Breast epithelium (tissue), 4 donors: ENCODE results near the gene CLEC4F. TPM values are rescaled to one million over a fixed set of nuclear protein-coding genes. Genes with fewer than 3 reads are reported as not detected.

ENCODE experiments used
- DNase-seq, 2 donors: peaks; one replicate each; pipeline ENCODE4 v3.0.0-alpha.2; 2019; ENCODE audit warnings: low spot score in 2 of 2
- H3K27ac ChIP-seq, 2 donors: fragments of 200-600 bp; sonication (generic) in 1 of 2; one replicate each; pipeline ENCODE4 v1.5.1; 2016 to 2019; ENCODE audit warnings: mild to moderate bottlenecking in 1 of 2
- H3K27me3 ChIP-seq, 2 donors: fragments of 200-600 bp; sonication (generic) in 1 of 2; one replicate each; pipeline versions ENCODE4 v1.5.1 to v1.6.0; 2017 to 2019; ENCODE audit warnings: control low read depth in 1 of 2, mild to moderate bottlenecking in 1 of 2
- H3K36me3 ChIP-seq: fragments of 200-600 bp; one replicate; pipeline ENCODE4 v1.5.1; 2019
- H3K4me1 ChIP-seq, 2 donors: fragments of 200-600 bp; sonication (generic); one replicate each; pipeline ENCODE4 v1.5.1; 2016 to 2019; ENCODE audit warnings: control low read depth in 1 of 2
- H3K4me3 ChIP-seq, 3 donors: fragments of 200-600 bp; sonication (generic); 1 replicate in 2 of 3; 2 replicates in 1 of 3; pipeline ENCODE4 v1.5.1; 2016 to 2019; ENCODE audit warnings: mild to moderate bottlenecking in 3 of 3, moderate library complexity in 2 of 3
- H3K9me3 ChIP-seq, 2 donors: fragments of 200-600 bp; sonication (generic) in 1 of 2; one replicate each; pipeline ENCODE4 v1.5.1; 2016 to 2019; ENCODE audit warnings: control low read depth in 1 of 2
- POLR2A ChIP-seq: fragments of 450-650 bp; IDR thresholded peaks from one replicate; pipeline ENCODE4 v1.6.1; 2016; ENCODE audit warnings: antibody characterized with exemption, mild to moderate bottlenecking, moderate library complexity
- POLR2AphosphoS5 ChIP-seq, 3 donors: sonication (generic); formaldehyde crosslinking; IDR thresholded peaks; one replicate each; pipeline ENCODE4 v1.6.1; 2017; ENCODE audit warnings: antibody characterized with exemption in 3 of 3
- intact Hi-C: fragments of 100-400 bp; cut with DNase I; formaldehyde crosslinking; loops from one replicate; pipeline ENCODE4 v1.15.1; 2023; ENCODE audit warnings: low total_unique reads
- total RNA-seq, 3 donors: library from RNA; depleted of rRNA; stranded (reverse); fragments of >200 nt; gene quantifications; one replicate each; pipeline ENCODE4 v1.1.0, GENCODE V29; 2016
- TF ChIP-seq, protein P1 (sequence below), 3 donors: fragments of 450-650 bp; IDR thresholded peaks; one replicate each; pipeline ENCODE4 v1.5.1; 2016 to 2017; ENCODE audit warnings: antibody characterized with exemption in 3 of 3, mild to moderate bottlenecking in 3 of 3, moderate library complexity in 3 of 3

Gene CLEC4F, protein sequence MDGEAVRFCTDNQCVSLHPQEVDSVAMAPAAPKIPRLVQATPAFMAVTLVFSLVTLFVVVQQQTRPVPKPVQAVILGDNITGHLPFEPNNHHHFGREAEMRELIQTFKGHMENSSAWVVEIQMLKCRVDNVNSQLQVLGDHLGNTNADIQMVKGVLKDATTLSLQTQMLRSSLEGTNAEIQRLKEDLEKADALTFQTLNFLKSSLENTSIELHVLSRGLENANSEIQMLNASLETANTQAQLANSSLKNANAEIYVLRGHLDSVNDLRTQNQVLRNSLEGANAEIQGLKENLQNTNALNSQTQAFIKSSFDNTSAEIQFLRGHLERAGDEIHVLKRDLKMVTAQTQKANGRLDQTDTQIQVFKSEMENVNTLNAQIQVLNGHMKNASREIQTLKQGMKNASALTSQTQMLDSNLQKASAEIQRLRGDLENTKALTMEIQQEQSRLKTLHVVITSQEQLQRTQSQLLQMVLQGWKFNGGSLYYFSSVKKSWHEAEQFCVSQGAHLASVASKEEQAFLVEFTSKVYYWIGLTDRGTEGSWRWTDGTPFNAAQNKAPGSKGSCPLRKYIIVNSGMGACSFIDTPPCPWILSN
- total RNA-seq, result under 1 TPM in 1 of 3 donors, not detected in 2; 0.88 TPM

DNA sequence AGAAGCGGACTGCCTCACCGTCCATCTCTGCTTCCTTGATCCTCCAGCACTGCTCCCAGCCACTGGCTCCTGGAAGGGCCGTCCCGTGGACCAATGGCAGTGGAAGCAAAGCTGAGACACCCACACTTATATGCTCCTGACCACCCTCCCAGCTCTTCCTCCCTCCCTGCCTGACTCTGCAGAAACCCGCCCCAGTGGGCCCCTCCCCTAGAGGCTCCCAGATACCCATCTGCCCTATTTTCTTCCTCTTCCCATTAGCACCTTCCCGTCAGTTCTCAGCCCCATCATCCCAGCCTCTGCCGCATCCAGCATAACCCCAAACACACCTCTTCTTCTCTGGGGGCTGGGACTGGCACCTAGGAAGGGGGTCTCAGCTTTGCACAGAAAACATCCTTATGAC lies at the start of gene CLEC4F:
Gene CLEC4F (minus strand): TSS at position 101 of the 400 bp plus-strand sequence. CDS start 76 bp downstream, at position 25.
- Histone ChIP-seq H3K4me1 (no peaks in the 10 kb centered on the region), H3K9me3 (no peaks in the 10 kb centered on the region), H3K27me3 (no peaks in the 10 kb centered on the region), H3K36me3 (no peaks in the 10 kb centered on the region), H3K4me3 (no peak within 1 kb of the TSS), H3K27ac (no peak within 1 kb of the TSS)
- no peak for DNase-seq
- TF ChIP-seq, protein P1, sequence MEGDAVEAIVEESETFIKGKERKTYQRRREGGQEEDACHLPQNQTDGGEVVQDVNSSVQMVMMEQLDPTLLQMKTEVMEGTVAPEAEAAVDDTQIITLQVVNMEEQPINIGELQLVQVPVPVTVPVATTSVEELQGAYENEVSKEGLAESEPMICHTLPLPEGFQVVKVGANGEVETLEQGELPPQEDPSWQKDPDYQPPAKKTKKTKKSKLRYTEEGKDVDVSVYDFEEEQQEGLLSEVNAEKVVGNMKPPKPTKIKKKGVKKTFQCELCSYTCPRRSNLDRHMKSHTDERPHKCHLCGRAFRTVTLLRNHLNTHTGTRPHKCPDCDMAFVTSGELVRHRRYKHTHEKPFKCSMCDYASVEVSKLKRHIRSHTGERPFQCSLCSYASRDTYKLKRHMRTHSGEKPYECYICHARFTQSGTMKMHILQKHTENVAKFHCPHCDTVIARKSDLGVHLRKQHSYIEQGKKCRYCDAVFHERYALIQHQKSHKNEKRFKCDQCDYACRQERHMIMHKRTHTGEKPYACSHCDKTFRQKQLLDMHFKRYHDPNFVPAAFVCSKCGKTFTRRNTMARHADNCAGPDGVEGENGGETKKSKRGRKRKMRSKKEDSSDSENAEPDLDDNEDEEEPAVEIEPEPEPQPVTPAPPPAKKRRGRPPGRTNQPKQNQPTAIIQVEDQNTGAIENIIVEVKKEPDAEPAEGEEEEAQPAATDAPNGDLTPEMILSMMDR (IDR thresholded peaks at IDR 0.05), result no peak
- no peak for TF ChIP-seq POLR2A
- no peak for TF ChIP-seq POLR2AphosphoS5 (IDR thresholded peaks at IDR 0.05)
- intact Hi-C loops, result no loop called here

DNA sequence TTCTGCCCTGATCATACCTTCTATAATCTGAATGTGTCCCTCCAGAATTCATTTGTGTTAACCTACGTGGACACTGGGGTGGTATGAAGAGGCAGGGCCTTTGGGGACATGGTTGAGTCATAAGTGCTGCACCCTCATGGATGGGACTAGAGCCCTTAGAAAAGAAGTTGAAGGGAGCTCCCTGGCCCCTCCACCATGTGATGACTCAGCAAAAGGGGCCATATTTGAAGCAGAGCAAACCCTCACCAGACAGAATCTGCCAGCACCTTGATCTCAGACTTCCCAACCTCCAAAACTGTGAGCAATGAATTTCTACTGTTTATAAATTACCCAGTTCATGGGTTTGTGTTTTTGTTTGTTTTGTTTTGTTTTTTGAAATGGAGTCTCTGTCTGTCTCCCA lies 48.6 kb upstream of the CLEC4F start:
- Histone ChIP-seq H3K4me1 (no peaks in the 10 kb centered on the region), H3K36me3 (no peaks in the 10 kb centered on the region), H3K9me3 (no peaks in the 10 kb centered on the region), H3K27ac (no peak overlapping the region), H3K27me3 (no peaks in the 10 kb centered on the region), H3K4me3 (no peak overlapping the region)
- intact Hi-C loops, result no loop called here
- no peak for DNase-seq
- TF ChIP-seq POLR2A, result no peak
- TF ChIP-seq, protein P1 (IDR thresholded peaks at IDR 0.05), result no peak
- TF ChIP-seq POLR2AphosphoS5 (IDR thresholded peaks at IDR 0.05), result no peak

DNA sequence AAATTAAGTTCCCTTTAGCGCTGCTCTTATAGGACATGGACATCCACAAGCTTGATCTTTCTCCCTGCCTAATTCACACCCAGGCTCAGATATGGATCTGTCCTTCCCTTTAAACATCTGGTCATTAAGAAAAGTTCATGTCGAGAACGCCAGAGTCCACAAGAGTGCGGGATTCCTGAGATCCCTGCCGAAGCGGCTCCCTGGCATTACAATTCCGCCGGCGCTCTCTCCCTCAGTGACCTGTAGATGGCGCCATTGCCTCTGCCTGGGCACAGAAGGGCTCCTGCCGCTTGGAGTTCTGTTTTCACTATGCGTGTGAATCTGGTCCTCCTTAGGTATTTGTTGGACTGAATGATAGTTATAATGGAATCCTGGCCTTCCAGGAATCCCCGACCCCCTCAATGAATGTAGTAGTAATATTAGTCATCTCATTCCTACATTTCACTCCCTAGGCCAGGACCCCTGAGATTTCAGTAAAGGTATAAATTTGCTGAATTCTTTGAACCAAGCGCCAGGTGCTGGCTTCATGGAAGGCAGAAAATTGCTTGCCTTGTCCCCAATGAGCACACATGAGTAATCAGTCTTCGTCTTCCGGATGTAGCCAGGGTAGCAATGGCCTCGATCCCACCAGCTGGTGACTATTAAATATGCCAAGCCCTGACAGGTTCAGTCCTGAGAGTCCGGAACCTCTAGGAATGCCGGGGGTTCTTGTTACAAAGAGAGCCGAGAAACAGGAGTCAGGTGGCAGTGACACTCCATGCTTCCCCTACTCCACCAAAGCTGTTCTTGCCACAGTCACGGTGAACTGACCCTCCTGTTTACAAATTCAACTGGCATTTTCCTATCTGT lies 41.6 kb upstream of the CLEC4F start:
- H3K9me3 ChIP-seq, result no peaks in the 10 kb centered on the region
- no peaks in the 10 kb centered on the region for H3K4me1 ChIP-seq
- H3K27me3 ChIP-seq, result peaks cover 0 to 16% of the 10 kb centered on the region in 2 donors
- H3K36me3 ChIP-seq, result no peaks in the 10 kb centered on the region
- no peak for TF ChIP-seq POLR2A
- TF ChIP-seq, protein P1 (IDR thresholded peaks at IDR 0.05), result peak; percentile 53 to 81 (median 76)
- DNase-seq, result peak; percentile 66 to 73
- no peak overlapping the region for H3K4me3 ChIP-seq
- no peak overlapping the region for H3K27ac ChIP-seq
- intact Hi-C loops, result no loop called here

DNA sequence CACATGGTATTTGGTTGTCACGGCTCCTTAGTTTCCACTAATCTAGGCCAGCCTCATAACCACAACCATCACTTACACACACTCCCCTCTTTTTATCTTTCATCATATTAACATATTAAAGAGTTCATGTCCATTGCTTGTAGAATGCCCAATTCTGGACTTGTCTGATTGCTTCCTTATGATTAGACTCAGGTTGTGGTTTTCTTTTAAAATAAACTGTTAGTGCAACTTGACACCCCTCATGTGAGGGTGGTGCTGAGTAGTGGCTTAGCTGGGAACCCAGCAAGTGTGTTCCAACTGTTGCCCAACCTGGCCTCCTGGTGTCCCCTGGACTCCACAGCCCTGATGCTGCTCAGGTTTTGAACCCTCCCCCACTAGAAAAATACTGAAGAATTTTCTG lies 35.3 kb upstream of the CLEC4F start:
- Histone ChIP-seq H3K4me3 (no peak overlapping the region), H3K27me3 (peaks cover 0 to 8% of the 10 kb centered on the region in 2 donors), H3K9me3 (no peaks in the 10 kb centered on the region), H3K27ac (no peak overlapping the region), H3K36me3 (no peaks in the 10 kb centered on the region), H3K4me1 (no peaks in the 10 kb centered on the region)
- TF ChIP-seq, protein P1 (IDR thresholded peaks at IDR 0.05), result no peak
- TF ChIP-seq POLR2A (no peak), POLR2AphosphoS5 (IDR thresholded peaks at IDR 0.05) (no peak)
- DNase-seq, result no peak
- intact Hi-C loops, result no loop called here
